IPS-NIHi7 (cell line): ENCODE measurements around the gene ACO1.

Experiments used
- DNase-seq: peaks from one replicate; pipeline ENCODE4 v3.0.0; 2012; ENCODE audit warnings: mixed read lengths; ENCODE audit errors: extremely low spot score

The ACO1 gene

GRCh38 chr9:32487981-32488380 lies 103.5 kb downstream of the ACO1 start:
- DNase-seq: no peak

GRCh38 chr9:32490601-32491000 lies 106.2 kb downstream of the ACO1 start:
- no peak for DNase-seq

- no peak for DNase-seq
Observed at GRCh38 chr9:32497921-32498320, 113.5 kb downstream of the ACO1 start.

GRCh38 chr9:32500768-32501167 lies 116.3 kb downstream of the ACO1 start:
- no peak for DNase-seq

GRCh38 chr9:32501868-32502267 lies 117.4 kb downstream of the ACO1 start:
- no peak for DNase-seq

- no peak for DNase-seq
Observed at GRCh38 chr9:32502464-32502863, 118.0 kb downstream of the ACO1 start.

- DNase-seq: no peak
Observed at GRCh38 chr9:32503008-32503407, 118.6 kb downstream of the ACO1 start.
